Measurements from ENCODE around the gene TRAIP. TPM values are rescaled to one million over a fixed set of nuclear protein-coding genes. Genes with fewer than 3 reads are reported as not detected.
"Not testable (repeated sequence)": the region's sequence is repeated elsewhere in the genome, so short reads cannot be mapped to it uniquely, and the experiment has no call there.

The TRAIP gene
- total RNA-seq, 1 donor: 2.7 TPM

- no peak for DNase-seq (ENCODE audit: low read depth in 2 of 3, low spot score in 2 of 3)
These were observed 61.1 kb downstream of the TRAIP start for GRCh38 chr3:49794926-49795905.

- DNase-seq (ENCODE audit: low read depth in 2 of 3, low spot score in 2 of 3): no peak
These were observed 61.9 kb downstream of the TRAIP start for GRCh38 chr3:49794431-49794830.

GRCh38 chr3:49793486-49794085 is 62.8 kb downstream of the TRAIP start:
- DNase-seq (ENCODE audit: low read depth in 2 of 3, low spot score in 2 of 3): no peak

GRCh38 chr3:49792371-49793150 is 63.8 kb downstream of the TRAIP start:
- DNase-seq (ENCODE audit: low read depth in 2 of 3, low spot score in 2 of 3): no peak

GRCh38 chr3:49791571-49791970 is 64.8 kb downstream of the TRAIP start:
- DNase-seq (ENCODE audit: low read depth in 2 of 3, low spot score in 2 of 3): no peak

- no peak for DNase-seq (ENCODE audit: low read depth in 2 of 3, low spot score in 2 of 3)
These were observed 65.5 kb downstream of the TRAIP start for GRCh38 chr3:49790626-49791411.

- no peak for DNase-seq (ENCODE audit: low read depth in 2 of 3, low spot score in 2 of 3)
These were observed 68.3 kb downstream of the TRAIP start for GRCh38 chr3:49788056-49788455.

GRCh38 chr3:49787536-49787935 is 68.8 kb downstream of the TRAIP start:
- DNase-seq (ENCODE audit: low read depth in 2 of 3, low spot score in 2 of 3): no peak

- no peak for DNase-seq (ENCODE audit: low read depth in 2 of 3, low spot score in 2 of 3)
These were observed 69.2 kb downstream of the TRAIP start for GRCh38 chr3:49787182-49787464.

- peak; percentile 92 to 100 (median 100) for DNase-seq (ENCODE audit: low read depth in 2 of 3, low spot score in 2 of 3)
These were observed 69.8 kb downstream of the TRAIP start, which contains the start of gene IP6K1 for GRCh38 chr3:49786357-49787181. IP6K1 (minus strand) TSS chr3:49786542; CDS start chr3:49748040, 38,502 bp downstream.

- peak in 2 of 3 donors; percentile 40 to 53 for DNase-seq (ENCODE audit: low read depth in 2 of 3, low spot score in 2 of 3)
These were observed 70.6 kb downstream of the TRAIP start for GRCh38 chr3:49785565-49786356.

- DNase-seq (ENCODE audit: low read depth in 2 of 3, low spot score in 2 of 3): not testable (repeated sequence)
These were observed 74.1 kb downstream of the TRAIP start for GRCh38 chr3:49782277-49782676.

GRCh38 chr3:49781415-49782199 is 74.8 kb downstream of the TRAIP start:
- no peak for DNase-seq (ENCODE audit: low read depth in 2 of 3, low spot score in 2 of 3)

GRCh38 chr3:49780975-49781365 is 75.4 kb downstream of the TRAIP start:
- not testable (repeated sequence) for DNase-seq (ENCODE audit: low read depth in 2 of 3, low spot score in 2 of 3)

- no peak for DNase-seq (ENCODE audit: low read depth in 2 of 3, low spot score in 2 of 3)
These were observed 76.0 kb downstream of the TRAIP start for GRCh38 chr3:49780080-49780974.

GRCh38 chr3:49779358-49780079 is 76.8 kb downstream of the TRAIP start:
- DNase-seq (ENCODE audit: low read depth in 2 of 3, low spot score in 2 of 3): no peak

Data from hematopoietic multipotent progenitor cell (in vitro differentiated cells).